ENCODE measurements around the gene SHROOM3. TPM values are rescaled to one million over a fixed set of nuclear protein-coding genes. Genes with fewer than 3 reads are reported as not detected.

Gene SHROOM3
- total RNA-seq, 4 donors from 2014 or later = 29.5 to 127 (median 59.9) TPM

DNA sequence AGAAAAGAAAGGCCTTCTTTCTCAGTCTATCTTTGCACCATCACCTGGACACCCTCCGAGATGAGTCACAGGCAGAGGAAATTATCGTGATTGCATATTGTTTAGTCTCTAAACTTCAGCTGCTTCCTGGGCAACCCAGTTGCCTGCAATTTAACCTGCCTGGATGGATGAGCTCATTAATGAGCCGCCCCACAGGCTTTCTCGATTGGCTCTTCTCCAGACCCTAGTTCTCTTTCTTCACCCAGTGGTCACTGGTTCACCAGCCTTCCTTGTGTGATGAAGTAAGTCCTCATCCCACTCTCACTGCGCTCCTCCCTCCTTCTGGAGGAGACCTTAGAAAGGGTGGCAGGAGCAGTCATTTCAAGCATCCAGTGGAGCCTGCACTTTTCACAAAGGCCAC lies 368.5 kb downstream of the SHROOM3 start:
- no peaks in the 10 kb centered on the region for H3K27me3 ChIP-seq
- TF ChIP-seq POLR2AphosphoS5 (IDR thresholded peaks at IDR 0.05) (no peak), EP300 (IDR thresholded peaks at IDR 0.05) (no peak)
- 15 to 57% methylated on average over 4 to 5 of the region's 5 CpGs for WGBS, 2 donors (ENCODE audit: low coverage in 1 of 2)
- H3K4me1 ChIP-seq = peaks cover 0 to 13% (median 0%) of the 10 kb centered on the region in 3 donors
- no peak overlapping the region for H3K4me3 ChIP-seq
- peak; percentile 62 for ATAC-seq
- H3K36me3 ChIP-seq = no peaks in the 10 kb centered on the region
- H3K27ac ChIP-seq = peak overlapping the region in 1 of 4 donors; percentile 33
- H3K9me3 ChIP-seq = peaks cover 0 to 17% (median 0%) of the 10 kb centered on the region in 3 donors

DNA sequence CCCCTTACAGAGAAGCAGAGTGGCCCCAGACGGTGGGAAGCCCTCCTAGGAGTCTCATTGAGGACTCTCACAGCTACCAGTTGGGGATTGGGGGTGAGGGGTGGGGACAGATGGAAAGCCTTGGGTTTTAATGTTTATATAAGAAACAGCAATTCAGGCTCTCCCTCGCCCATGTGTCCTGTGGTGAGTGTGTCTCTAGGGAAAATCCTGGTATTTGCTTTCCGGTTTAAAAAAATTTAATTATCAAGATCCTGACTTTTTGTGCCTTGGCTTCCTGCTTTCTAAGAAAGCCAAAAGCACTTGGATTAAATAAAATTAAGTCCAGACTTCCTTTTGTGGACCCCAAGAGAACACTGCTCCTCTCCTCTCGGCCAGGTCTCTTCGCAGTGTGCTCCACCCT lies 369.1 kb downstream of the SHROOM3 start:
- Histone ChIP-seq H3K27ac (peak overlapping the region in 1 of 4 donors; percentile 33), H3K36me3 (no peaks in the 10 kb centered on the region), H3K4me3 (no peak overlapping the region), H3K27me3 (no peaks in the 10 kb centered on the region), H3K4me1 (peaks cover 0 to 13% (median 0%) of the 10 kb centered on the region in 3 donors), H3K9me3 (peaks cover 0 to 23% (median 0%) of the 10 kb centered on the region in 3 donors)
- 44 to 71% methylated on average over 2 to 4 of the region's 5 CpGs for WGBS, 2 donors (ENCODE audit: low coverage in 1 of 2)
- TF ChIP-seq EP300 (IDR thresholded peaks at IDR 0.05) = no peak
- no peak for TF ChIP-seq POLR2AphosphoS5 (IDR thresholded peaks at IDR 0.05)
- TF ChIP-seq, protein P1, sequence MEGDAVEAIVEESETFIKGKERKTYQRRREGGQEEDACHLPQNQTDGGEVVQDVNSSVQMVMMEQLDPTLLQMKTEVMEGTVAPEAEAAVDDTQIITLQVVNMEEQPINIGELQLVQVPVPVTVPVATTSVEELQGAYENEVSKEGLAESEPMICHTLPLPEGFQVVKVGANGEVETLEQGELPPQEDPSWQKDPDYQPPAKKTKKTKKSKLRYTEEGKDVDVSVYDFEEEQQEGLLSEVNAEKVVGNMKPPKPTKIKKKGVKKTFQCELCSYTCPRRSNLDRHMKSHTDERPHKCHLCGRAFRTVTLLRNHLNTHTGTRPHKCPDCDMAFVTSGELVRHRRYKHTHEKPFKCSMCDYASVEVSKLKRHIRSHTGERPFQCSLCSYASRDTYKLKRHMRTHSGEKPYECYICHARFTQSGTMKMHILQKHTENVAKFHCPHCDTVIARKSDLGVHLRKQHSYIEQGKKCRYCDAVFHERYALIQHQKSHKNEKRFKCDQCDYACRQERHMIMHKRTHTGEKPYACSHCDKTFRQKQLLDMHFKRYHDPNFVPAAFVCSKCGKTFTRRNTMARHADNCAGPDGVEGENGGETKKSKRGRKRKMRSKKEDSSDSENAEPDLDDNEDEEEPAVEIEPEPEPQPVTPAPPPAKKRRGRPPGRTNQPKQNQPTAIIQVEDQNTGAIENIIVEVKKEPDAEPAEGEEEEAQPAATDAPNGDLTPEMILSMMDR (IDR thresholded peaks at IDR 0.05) = no peak
- no peak for TF ChIP-seq POLR2A (IDR thresholded peaks at IDR 0.05)
- ATAC-seq = no peak

DNA sequence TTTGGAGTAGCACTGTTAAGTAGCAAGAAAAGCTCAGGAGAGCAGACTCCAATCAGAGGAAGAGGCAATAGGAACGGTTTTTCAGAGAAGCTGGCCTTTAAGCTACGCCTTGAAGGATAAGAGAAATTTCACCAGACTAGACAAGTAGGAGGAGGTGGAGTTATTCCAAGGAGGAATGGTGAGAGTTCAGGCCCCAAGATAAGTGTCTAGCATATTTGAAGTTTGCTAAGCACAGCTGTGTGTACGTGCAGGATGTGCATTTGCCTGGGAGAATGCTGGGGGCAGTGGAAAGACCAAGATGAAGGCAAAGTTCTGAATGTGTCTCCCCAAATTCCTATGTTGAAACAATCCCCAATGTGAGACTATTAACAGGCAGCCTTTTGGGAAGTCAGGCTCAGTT lies 371.3 kb downstream of the SHROOM3 start:
- no peaks in the 10 kb centered on the region for H3K36me3 ChIP-seq
- H3K27ac ChIP-seq = no peak overlapping the region
- no peak overlapping the region for H3K4me3 ChIP-seq
- TF ChIP-seq, protein P1 (IDR thresholded peaks at IDR 0.05) = no peak
- TF ChIP-seq POLR2A (IDR thresholded peaks at IDR 0.05) (no peak), POLR2AphosphoS5 (IDR thresholded peaks at IDR 0.05) (no peak), EP300 (IDR thresholded peaks at IDR 0.05) (no peak)
- 72 to 86% methylated on average over 1 to 3 of the region's 3 CpGs for WGBS, 2 donors (ENCODE audit: low coverage in 1 of 2)
- peaks cover 0 to 28% (median 0%) of the 10 kb centered on the region in 3 donors for H3K9me3 ChIP-seq
- peaks cover 0 to 18% (median 0%) of the 10 kb centered on the region in 3 donors for H3K4me1 ChIP-seq
- no peaks in the 10 kb centered on the region for H3K27me3 ChIP-seq
- ATAC-seq = no peak

DNA sequence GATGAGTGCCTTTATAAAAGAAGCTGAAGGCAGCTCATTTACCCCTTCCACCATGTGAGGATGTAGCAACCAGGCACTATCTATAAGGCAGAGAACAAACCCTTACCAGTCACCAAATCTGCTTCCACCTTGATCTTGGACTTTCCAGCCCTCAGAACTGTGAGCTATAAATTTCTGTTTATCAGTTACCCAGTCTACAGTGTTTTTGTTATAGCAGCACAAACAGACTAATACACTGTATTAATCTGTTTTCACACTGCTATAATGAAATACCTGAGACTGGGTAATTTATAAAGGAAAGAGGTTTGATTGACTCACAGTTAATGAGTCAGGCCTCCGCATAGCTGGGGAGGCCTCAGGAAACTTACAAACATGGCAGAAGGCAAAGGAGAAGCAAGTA lies 371.7 kb downstream of the SHROOM3 start:
- H3K27ac ChIP-seq = no peak overlapping the region
- H3K4me3 ChIP-seq = no peak overlapping the region
- 78 to 100% methylated on average over 1 of the region's 1 CpG for WGBS, 2 donors (ENCODE audit: low coverage in 1 of 2)
- peaks cover 0 to 28% (median 0%) of the 10 kb centered on the region in 3 donors for H3K9me3 ChIP-seq
- peaks cover 0 to 22% (median 0%) of the 10 kb centered on the region in 3 donors for H3K4me1 ChIP-seq
- no peaks in the 10 kb centered on the region for H3K36me3 ChIP-seq
- no peak for ATAC-seq
- no peaks in the 10 kb centered on the region for H3K27me3 ChIP-seq
- TF ChIP-seq POLR2AphosphoS5 (IDR thresholded peaks at IDR 0.05) (no peak), EP300 (IDR thresholded peaks at IDR 0.05) (no peak), POLR2A (IDR thresholded peaks at IDR 0.05) (no peak)
- TF ChIP-seq, protein P1 (IDR thresholded peaks at IDR 0.05) = no peak

DNA sequence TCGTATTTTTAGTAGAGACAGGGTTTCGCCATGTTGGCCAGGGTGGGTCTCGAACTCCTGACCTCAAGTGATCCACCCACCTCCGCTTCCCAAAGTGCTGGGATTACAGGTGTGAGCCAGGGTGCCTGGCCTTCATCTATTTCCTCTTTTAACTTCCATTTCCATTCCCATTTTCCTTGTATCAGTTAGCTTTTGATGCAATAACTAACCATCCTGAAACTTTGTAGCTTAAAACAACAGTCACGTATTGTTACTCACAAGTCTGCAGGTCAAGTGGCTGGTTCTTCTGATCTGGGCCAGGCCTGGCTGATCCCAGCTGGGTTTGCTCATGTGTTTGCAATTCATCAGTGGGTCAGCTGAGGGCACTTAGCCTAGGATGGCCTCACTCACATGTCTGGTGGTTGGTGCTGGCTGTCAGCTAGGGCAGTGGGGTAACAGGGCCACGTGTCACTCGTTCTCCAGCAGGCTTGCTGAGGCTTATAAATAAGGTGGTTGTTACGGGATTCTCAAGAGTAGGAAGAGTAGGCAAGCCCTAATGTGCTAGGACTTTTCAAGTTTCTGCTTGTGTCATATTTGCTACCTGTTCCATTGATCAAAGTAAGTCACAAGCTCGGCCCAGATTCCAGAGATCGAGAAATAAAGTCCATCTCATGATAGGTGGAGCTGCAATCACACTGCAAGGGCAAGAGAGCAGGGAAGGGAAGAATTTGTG lies 374.7 kb downstream of the SHROOM3 start:
- 89 to 98% methylated on average over 6 to 9 of the region's 10 CpGs for WGBS, 2 donors (ENCODE audit: low coverage in 1 of 2)
- Histone ChIP-seq H3K27ac (no peak overlapping the region), H3K4me1 (peaks cover 0 to 13% (median 0%) of the 10 kb centered on the region in 3 donors), H3K27me3 (no peaks in the 10 kb centered on the region), H3K9me3 (peaks cover 0 to 28% (median 0%) of the 10 kb centered on the region in 3 donors), H3K4me3 (no peak overlapping the region), H3K36me3 (no peaks in the 10 kb centered on the region)
- ATAC-seq = no peak
- TF ChIP-seq EP300 (IDR thresholded peaks at IDR 0.05) = no peak
